ENCODE results near the gene RHBDL3.
"Not testable (repeated sequence)": the region's sequence is repeated elsewhere in the genome, so short reads cannot be mapped to it uniquely, and the experiment has no call there.

The RHBDL3 gene

GRCh38 chr17:32265192-32265923, at the start of gene RHBDL3:
RHBDL3 (plus strand) TSS chr17:32265832; CDS start chr17:32266190, 358 bp downstream.
- DNase-seq: no peak

DNA sequence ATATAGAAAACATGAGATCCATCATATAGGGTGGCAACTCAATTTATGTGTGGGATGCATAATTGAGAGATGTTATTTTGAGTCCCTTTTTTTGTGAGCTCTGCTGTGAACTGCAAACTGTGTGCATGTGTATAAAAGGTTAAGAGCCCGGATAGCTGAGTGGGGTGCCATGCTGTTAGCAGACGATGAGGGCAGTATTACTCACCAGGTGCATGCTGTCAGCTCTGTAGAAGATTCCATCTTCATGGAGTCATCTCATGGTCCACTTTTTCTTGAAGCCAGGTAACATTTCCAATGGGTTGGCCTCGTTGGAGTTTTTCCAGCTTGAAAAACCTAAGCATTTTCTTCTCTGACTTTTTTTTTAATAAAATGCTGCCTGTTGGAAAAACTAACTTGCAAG, 43.0 kb upstream of the RHBDL3 start:
- no peak for DNase-seq

GRCh38 chr17:32223703-32224102, 41.9 kb upstream of the RHBDL3 start:
- no peak for DNase-seq

GRCh38 chr17:32226886-32227285, 38.7 kb upstream of the RHBDL3 start:
- DNase-seq: no peak

- no peak for DNase-seq
Measured at GRCh38 chr17:32227910-32228309, 37.7 kb upstream of the RHBDL3 start.

DNA sequence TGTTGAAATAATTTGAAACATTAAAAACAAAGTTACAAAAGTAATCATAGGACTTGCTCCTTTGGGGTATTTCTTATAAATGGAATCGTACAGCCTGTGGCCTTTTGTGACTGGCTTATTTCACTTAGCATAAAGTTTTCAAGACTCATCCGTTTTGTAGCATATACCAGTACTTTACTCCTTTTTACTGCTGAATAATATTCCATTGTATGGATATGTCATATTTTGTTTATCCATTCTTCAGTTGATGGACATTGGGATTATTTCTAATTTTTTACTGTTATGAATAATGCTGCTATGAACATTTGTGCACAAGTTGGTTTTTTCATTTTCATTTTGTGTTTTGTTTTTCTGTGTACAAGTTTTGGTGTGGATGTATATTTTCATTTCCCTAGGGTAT, 30.0 kb upstream of the RHBDL3 start:
- no peak for DNase-seq

DNA sequence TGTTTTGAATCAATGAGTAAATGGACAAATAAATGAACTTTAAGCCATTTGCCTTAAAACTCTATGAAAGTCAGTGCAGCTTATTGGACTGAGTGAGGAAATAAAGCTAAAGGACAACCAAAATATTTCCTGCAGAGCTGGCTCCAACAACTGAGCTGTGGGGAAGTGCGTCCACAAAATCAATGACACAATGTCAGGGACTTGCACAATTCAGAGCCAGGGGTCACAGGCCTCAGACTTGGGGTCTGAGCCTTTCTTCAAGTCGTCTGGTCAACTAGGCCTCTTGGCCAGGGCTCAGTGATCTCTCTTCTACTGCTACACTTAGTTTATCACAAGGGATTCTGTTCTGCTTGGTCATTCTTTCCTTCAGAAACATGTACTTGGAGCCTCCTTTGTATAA, 26.2 kb upstream of the RHBDL3 start:
- no peak for DNase-seq

DNA sequence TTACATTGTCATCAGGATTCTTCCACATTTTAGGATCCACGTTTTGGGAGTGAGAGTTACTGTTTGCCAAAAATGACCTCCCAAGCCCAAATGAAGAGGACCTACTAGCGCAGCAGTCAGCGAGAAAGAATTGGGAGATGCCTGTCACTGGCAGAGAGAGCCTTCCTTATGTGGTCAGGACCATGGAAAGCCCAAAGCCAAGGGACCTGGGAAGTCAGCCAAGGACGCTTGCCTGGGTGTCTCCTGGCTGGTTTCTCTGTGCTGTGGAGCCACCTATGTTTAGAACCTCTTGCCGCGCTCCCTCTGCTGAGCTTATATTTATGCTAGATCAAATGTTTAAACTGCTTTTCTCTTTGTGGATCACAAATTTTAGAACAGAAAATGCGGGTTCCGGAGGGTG, 24.9 kb upstream of the RHBDL3 start:
- DNase-seq: no peak

DNA sequence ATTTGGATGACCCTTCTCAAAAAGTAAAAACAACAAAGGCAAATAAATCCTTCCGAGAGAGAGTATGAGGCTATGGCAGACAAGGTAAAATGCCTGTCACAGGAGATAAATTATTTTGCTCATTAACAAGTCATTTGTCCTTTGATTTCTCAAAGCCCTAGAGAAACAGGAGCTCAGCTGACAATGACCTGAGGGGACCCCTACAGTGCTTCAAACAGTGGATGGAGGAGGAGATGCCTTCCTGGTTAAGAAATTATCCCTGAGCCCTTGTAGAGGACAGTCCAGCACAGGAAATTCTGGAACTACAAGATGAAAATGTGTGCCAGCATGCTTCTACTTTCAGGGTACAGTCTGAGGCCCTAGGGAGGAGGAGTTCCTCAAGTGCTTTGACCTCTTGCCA, 24.0 kb upstream of the RHBDL3 start:
- no peak for DNase-seq

DNA sequence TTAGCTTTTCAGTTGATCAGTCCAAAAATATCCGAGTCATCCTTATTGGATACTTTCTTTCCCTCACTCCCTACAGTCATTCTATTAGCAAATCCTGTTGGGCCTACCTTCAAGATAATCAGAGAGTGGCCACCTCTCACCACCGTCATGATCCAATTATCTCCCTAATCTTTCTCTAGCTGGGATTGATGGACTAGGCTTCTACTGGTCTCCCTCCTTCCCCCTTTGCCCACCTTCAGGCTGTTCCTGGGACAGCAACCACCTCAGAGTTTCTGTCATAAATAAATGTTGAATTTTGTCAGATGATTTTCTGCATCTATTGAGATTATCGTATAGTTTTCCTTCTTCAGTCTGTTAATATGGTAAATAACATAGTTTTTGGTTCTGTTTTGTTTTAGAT, 16.2 kb upstream of the RHBDL3 start:
- no peak for DNase-seq

GRCh38 chr17:32253117-32253611, 12.5 kb upstream of the RHBDL3 start:
- DNase-seq: peak; percentile 69

- no peak for DNase-seq
Measured at GRCh38 chr17:32256012-32256700, 9.5 kb upstream of the RHBDL3 start.

DNA sequence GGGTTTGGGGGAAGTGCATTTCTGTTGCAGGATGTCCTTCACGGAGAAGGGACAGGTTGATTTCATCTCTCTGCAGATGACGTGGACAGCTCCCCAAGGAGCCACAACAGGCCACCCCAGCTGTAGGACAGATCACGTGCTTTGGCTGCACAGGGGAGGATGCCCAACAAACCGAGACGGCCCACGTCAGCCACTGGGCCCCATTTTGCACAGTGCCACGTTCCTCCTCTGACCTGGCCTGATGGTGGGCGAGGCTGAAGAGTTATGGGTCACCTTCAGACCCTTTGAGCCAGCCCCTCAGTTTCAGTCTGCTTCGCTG, 9.0 kb upstream of the RHBDL3 start:
- no peak for DNase-seq

DNA sequence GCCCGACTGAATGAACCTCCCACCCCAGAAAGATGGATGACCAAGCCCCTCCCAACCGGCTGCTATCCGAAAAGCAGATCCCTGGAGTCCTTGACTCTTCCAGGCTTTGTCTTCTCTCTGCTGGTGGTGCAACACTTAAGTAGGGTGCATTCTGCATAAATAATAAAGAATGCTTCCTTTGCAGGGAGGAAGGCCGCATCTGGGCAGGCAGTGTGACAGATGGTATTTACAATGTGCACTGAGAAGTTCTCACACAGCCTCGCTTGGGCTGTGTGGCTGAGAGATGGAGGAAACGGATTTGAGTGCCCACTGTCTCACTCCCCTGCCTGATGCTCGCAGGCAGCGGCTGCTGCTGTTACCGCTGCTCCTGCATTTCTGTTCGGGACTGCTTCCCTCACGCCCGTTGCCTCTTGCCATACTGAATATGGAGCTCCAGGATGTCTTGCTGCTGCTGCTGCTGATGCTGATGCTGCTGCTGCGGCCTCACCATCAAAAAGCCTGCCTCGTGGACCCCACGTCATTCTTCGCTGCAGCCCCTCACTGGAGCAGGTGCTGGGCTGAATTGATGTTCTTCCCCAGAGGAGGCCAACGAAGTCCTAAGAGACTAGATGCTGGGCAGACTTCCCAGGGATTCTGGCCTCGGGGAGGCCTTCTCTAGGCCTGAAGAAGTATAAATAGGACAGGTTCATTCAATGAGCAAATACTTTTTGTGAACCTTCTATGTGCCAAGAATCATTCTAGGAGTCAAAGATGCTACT, 7.1 kb upstream of the RHBDL3 start:
- DNase-seq: peak; percentile 16

- DNase-seq: no peak
Measured at GRCh38 chr17:32259586-32259985, 6.0 kb upstream of the RHBDL3 start.

- DNase-seq: no peak
Measured at GRCh38 chr17:32261417-32261736, 4.3 kb upstream of the RHBDL3 start.

GRCh38 chr17:32261936-32262510, 3.6 kb upstream of the RHBDL3 start:
- no peak for DNase-seq

DNA sequence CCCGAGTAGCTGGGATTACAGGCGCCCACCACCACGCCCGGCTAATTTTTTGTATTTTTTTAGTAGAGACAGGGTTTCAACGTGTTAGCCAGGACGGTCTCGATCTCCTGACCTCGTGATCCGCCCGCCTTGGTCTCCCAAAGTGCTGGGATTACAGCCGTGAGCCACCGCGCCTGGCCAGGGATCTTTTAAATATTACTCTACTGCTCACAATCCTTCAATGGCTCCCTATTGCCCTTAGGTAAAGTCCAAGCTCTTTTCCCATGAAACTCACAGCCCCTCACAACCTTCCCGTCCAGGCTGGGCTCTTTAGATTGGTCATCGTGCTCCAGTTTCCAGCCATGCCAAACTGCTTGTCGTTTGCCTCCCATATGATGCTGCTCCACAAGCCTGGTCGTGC, 2.1 kb upstream of the RHBDL3 start:
- not testable (repeated sequence) for DNase-seq

GRCh38 chr17:32264140-32264799, 1.4 kb upstream of the RHBDL3 start:
- no peak for DNase-seq

GRCh38 chr17:32264823-32265191, 825 bp upstream of the RHBDL3 start:
- no peak for DNase-seq

DNA sequence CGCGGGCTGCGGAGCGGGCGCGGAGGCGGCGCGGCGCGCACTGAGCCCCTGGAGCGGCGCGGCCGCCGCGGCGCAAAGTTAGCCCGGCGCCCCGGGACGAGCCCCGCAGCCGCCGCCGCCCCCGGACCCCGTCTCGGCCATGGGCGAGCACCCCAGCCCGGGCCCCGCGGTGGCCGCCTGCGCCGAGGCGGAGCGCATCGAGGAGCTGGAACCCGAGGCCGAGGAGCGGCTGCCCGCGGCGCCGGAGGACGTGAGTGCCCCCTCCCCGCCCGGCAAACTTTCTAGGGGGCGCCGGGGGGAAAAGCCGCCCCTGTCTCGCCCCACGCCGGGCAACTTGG, 388 bp downstream of the RHBDL3 start:
- DNase-seq: no peak

GRCh38 chr17:32266389-32267301, 1.0 kb downstream of the RHBDL3 start:
- DNase-seq: no peak

Measured in DMS79 treated with DMSO at 0.1 percent for 48 hours (cell line).